Progenitor cell of endocrine pancreas (in vitro differentiated cells): Measurements from ENCODE around the gene HSH2D. TPM values are rescaled to one million over a fixed set of nuclear protein-coding genes. Genes with fewer than 3 reads are reported as not detected.

Source experiments
- DNase-seq: peaks from one replicate; pipeline ENCODE4 v3.0.0; 2021; ENCODE audit warnings: low spot score; ENCODE audit not compliant: unreplicated experiment
- H3K27ac Mint-ChIP-seq: 2 replicates; pipeline ENCODE4 v1.8.0; 2021; ENCODE audit warnings: mild to moderate bottlenecking, moderate library complexity, mixed read lengths
- H3K27me3 Mint-ChIP-seq: 2 replicates; pipeline ENCODE4 v1.8.0; 2021; ENCODE audit warnings: mixed read lengths
- H3K36me3 Mint-ChIP-seq: 2 replicates; pipeline ENCODE4 v1.8.0; 2022; ENCODE audit warnings: mixed read lengths; ENCODE audit not compliant: insufficient read depth
- H3K4me1 Mint-ChIP-seq: 2 replicates; pipeline ENCODE4 v1.8.0; 2021; ENCODE audit warnings: low read depth, mixed read lengths
- H3K4me3 Mint-ChIP-seq: 2 replicates; pipeline ENCODE4 v1.8.0; 2021; ENCODE audit warnings: low read depth, mild to moderate bottlenecking, moderate library complexity, mixed read lengths
- H3K9me3 Mint-ChIP-seq: 2 replicates; pipeline ENCODE4 v1.8.0; 2021; ENCODE audit warnings: low read depth, mixed read lengths
- total RNA-seq: library from RNA; stranded (reverse); gene quantifications from 2 replicates; pipeline ENCODE4 v1.2.1, GENCODE V29; 2021
- TF ChIP-seq, protein P1 (sequence below): fragments of 200-600 bp; sonication (generic); IDR thresholded peaks from one replicate; pipeline ENCODE4 v1.5.0; 2021; ENCODE audit warnings: antibody characterized with exemption, mild to moderate bottlenecking; ENCODE audit not compliant: unreplicated experiment

The HSH2D gene
- total RNA-seq, 1 donor from 2014 or later = 0.72 TPM

DNA sequence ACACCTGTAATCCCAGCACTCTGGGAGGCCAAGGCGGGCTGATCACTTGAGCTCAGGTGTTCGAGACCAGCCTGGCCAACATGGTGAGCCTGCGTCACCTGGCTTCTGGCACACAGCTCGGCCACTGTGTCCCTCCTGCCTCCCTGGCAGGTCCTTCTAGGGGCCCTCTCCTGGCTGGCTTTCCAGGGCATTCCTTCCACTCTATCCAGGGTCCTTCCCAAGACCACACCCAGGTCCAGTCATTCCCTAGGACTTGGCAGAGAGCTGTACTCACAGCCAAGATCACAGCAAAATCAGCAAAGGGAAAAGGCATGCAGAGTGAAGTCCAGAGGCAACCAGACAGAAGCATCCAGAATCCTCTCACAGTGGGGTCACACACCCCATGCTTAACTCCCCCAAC lies 9.7 kb upstream of the HSH2D start:
- Mint-ChIP-seq H3K4me1 (no peaks in the 10 kb centered on the region), H3K27ac (no peak overlapping the region), H3K27me3 (no peaks in the 10 kb centered on the region), H3K36me3 (peaks cover 41% of the 10 kb centered on the region), H3K9me3 (peaks cover 9% of the 10 kb centered on the region), H3K4me3 (no peak overlapping the region)
- DNase-seq = no peak
- TF ChIP-seq, protein P1, sequence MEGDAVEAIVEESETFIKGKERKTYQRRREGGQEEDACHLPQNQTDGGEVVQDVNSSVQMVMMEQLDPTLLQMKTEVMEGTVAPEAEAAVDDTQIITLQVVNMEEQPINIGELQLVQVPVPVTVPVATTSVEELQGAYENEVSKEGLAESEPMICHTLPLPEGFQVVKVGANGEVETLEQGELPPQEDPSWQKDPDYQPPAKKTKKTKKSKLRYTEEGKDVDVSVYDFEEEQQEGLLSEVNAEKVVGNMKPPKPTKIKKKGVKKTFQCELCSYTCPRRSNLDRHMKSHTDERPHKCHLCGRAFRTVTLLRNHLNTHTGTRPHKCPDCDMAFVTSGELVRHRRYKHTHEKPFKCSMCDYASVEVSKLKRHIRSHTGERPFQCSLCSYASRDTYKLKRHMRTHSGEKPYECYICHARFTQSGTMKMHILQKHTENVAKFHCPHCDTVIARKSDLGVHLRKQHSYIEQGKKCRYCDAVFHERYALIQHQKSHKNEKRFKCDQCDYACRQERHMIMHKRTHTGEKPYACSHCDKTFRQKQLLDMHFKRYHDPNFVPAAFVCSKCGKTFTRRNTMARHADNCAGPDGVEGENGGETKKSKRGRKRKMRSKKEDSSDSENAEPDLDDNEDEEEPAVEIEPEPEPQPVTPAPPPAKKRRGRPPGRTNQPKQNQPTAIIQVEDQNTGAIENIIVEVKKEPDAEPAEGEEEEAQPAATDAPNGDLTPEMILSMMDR = no peak

DNA sequence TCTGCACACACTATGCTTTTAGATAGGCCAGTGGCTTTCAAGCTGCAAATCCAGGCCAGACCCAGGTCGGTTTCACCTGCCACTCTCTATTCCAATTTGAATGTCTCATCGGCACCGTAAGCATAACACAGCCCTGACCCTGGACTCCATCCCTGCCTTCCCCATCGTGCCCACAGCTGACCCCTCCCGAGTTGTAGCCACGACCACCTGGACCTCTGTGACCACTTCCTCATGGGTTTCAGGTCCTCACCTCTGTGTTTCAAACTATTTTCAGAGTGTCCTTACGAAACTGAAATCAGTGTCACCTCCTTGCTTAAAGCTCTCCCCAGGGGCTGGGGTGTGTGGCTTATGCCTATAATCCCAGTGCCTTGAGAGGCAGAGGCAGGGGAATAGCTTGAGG lies 9.0 kb upstream of the HSH2D start:
- Mint-ChIP-seq H3K4me3 (no peak overlapping the region), H3K27ac (no peak overlapping the region), H3K9me3 (peaks cover 9% of the 10 kb centered on the region), H3K36me3 (peaks cover 37% of the 10 kb centered on the region), H3K27me3 (no peaks in the 10 kb centered on the region), H3K4me1 (no peaks in the 10 kb centered on the region)
- no peak for DNase-seq
- TF ChIP-seq, protein P1 = no peak

DNA sequence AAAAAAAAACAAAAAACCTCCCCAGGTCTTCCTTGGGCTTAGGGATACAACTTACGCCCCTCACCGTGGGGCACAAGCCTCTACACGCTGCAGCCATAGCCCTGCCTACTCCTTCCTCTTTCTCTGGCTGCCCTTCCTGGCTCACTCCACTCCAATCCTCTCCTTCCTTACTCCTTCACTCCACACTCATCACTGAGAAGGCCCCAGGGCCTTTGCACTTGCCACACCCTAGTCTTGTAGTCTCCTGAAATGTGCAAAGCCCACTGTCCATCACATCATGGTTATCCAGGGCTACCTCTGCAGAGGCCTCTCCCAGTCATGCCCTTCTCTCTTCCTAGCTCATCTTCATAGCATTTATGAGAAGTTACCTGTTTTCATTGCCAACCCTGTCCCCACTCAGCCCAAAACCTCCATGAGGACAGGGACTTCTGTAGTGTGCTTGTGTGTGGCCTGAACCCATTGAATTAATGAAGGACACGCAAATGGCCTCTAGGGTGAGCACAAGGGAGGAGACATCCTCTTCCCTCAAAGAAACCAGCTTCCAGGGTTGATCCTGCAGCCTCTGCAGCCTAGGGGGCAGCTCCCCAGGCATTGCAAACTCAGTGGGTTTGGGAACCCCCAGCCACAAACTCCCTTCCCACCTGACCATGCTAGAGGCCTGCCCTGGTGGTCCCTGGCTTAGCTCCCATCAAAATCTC lies 7.9 kb upstream of the HSH2D start:
- no peak for DNase-seq
- no peak overlapping the region for H3K27ac Mint-ChIP-seq
- H3K4me3 Mint-ChIP-seq = no peak overlapping the region
- H3K36me3 Mint-ChIP-seq = peaks cover 31% of the 10 kb centered on the region
- peaks cover 9% of the 10 kb centered on the region for H3K9me3 Mint-ChIP-seq
- TF ChIP-seq, protein P1 = no peak
- no peaks in the 10 kb centered on the region for H3K27me3 Mint-ChIP-seq
- no peaks in the 10 kb centered on the region for H3K4me1 Mint-ChIP-seq

DNA sequence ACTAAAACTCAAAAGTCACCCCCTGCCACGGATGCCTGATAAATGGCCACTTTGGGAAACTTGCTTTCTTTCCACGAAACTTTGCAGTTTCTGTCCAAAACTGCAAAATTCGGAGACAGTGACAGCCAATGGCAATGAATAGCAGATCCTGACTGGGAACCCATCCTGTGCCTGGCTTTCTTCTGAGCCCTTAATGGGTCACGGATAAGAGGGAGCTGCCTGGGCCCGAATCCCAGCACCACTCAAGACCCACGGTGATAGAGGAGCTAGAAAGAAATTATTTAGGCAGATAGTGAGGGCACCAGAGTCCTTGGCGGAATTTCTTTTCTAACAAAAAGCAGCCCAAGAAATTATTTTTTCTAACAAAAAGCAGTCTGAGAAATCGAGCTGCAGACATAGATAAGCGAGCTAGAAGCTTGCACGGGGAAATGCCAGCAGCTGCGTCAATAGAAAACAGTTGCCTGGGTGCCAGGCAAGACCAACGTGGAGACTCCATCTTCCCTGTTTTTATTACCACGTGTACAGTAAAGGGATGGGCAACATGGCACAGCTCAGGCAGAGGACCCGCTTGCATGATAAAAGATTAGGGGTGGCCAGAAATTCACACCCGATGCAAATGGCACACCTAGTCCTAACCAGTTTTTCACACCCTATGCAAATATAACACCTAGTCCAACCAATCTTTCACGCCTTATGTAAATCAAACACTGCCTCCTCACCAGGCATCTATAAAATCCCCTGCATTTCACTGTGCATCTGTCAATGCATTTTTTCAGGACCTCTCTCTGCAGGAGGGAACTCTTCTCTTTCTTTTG lies 7.1 kb upstream of the HSH2D start:
- peaks cover 5% of the 10 kb centered on the region for H3K9me3 Mint-ChIP-seq
- DNase-seq = no peak
- H3K36me3 Mint-ChIP-seq = peaks cover 26% of the 10 kb centered on the region
- H3K27me3 Mint-ChIP-seq = no peaks in the 10 kb centered on the region
- H3K27ac Mint-ChIP-seq = no peak overlapping the region
- H3K4me1 Mint-ChIP-seq = no peaks in the 10 kb centered on the region
- no peak overlapping the region for H3K4me3 Mint-ChIP-seq
- TF ChIP-seq, protein P1 = no peak

DNA sequence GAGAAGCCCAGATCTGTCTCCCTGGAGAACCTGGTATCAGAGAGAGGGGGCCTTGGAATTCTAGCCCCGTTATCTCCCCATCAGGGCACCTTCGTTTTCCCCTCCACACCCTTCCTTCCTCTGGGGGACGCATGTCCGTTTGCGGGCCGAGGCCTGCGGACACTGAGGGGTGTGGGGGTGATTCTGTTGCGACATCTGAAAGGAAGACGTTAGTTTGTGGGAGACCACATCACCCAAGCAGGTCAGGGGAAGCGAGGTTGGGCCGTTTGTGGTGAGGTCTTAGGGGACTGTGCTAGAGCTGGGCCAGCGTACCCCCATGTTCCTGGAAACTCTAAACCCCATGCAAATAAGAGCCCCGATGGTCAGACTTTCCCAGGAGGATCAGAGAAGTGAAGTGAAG lies 3.7 kb upstream of the HSH2D start:
- no peak overlapping the region for H3K27ac Mint-ChIP-seq
- DNase-seq = no peak
- peaks cover 3% of the 10 kb centered on the region for H3K36me3 Mint-ChIP-seq
- H3K4me3 Mint-ChIP-seq = no peak overlapping the region
- H3K27me3 Mint-ChIP-seq = no peaks in the 10 kb centered on the region
- H3K9me3 Mint-ChIP-seq = no peaks in the 10 kb centered on the region
- H3K4me1 Mint-ChIP-seq = peaks cover 2% of the 10 kb centered on the region
- TF ChIP-seq, protein P1 = no peak
